ENCODE data around the gene GABRP.
A peak's percentile ranks its signal among the peaks of the same experiment; 100 is the strongest.

The GABRP gene

DNA sequence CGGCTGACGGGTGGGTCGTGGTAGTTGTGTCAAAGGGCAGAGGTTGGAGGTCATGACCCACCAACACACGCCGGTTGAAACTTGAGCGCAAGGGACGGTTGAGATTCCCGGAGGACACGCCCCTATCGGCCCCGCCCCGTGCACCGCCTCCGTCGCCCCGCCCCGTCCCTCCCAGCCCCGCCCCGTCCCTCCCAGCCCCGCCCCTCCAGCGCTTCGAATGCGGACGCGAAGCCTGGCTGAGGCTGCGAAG lies 78.1 kb downstream of the GABRP start:
- DNase-seq (ENCODE audit: low read depth in 2 of 2): no peak

DNA sequence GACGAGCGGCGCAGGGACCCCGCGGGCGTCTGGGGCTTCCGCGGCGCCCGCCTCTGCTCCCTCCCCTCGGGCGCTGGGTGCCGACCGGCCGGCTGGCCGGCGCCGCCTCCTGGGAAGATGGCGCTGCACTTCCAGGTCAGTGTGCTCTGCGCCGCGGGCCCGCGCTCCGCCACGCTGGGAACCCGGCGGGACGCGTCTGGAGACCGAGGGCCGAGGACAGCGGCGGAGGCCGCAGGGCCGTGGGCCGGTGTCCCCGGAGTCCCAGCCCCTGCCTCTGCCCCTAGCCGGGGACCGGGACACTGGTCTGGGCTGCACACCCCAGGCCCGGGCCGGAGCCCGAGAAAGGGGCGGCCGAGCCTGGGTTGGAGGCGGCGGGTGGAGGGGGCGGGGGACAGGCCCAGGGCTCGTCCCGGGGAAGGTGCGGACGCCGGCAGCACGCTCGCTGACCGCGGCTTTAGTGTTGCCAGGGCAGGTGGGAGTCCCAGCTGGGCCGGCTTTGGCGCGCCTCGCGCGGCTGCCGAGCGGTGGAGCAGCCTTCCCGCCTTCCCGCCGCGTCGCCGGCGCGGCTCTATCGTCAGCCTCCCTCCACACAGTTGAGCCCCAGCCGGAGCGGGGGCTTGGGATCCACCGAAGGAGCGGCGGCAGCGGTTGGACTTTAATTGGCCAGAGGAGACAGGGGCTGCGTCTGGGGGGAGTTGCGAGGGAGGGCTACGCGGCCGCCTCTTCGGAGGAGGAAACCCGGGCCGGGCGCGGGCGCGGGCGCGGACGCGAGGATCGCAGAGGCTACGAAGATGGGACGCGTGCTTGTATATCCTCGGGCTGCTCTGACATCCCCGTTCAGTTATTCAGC lies 78.6 kb downstream of the GABRP start, which contains the start of gene RANBP17:
Gene RANBP17, plus strand, starts transcription at position 102 of the 850 bp plus-strand sequence.
- DNase-seq (ENCODE audit: low read depth in 2 of 2): peak; percentile 48 to 50

DNA sequence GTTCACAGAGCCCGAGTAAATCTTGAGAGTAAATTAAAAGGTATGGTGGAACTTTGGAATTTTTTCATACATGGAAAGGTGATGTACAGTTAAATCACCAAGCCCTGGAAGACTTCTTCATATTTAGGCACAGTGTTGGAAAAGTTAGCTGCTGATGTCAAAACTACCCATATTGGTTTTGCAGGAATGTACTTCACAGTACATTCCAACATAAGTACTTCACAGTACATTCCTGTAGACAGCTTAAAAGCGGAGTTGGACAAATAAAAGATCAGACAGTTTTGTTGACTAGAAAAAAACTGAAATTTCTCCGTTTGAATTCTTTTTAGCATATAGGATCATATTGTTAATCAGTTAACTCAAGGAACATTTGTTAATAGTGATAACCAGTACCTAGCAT lies 80.1 kb downstream of the GABRP start:
- peak; percentile 51 to 52 for DNase-seq (ENCODE audit: low read depth in 2 of 2)
